ENCODE data around the gene ITPA. TPM values are rescaled to one million over a fixed set of nuclear protein-coding genes. Genes with fewer than 3 reads are reported as not detected.

The ITPA gene
- total RNA-seq = 81.3 and 85.6 TPM in 2 replicates

GRCh38 chr20:3209257-3209945 lies at the start of gene ITPA:
Gene ITPA (plus strand): TSS chr20:3209498. CDS start chr20:3209552, 54 bp downstream.

GRCh38 chr20:3172933-3173609 lies 36.2 kb upstream of the ITPA start, which contains the start of gene LZTS3:
Gene LZTS3 (minus strand): TSS chr20:3173549. CDS start chr20:3167163, 6,386 bp downstream.

GRCh38 chr20:3204124-3204794 lies 5.0 kb upstream of the ITPA start, which contains the start of gene DDRGK1:
Gene DDRGK1 (minus strand): TSS chr20:3204682. CDS start chr20:3204627, 55 bp downstream.

GRCh38 chr20:3239026-3239866 lies 29.9 kb downstream of the ITPA start, which contains the start of gene SLC4A11:
Gene SLC4A11 (minus strand): TSS chr20:3239190. CDS start chr20:3239137, 53 bp downstream.

Other genes starting within 250 kb of the ITPA start
- gene GNRH2, start 165.9 kb upstream of the ITPA start, total RNA-seq = 0.35 TPM in 1 of 2 replicates, not detected in the other
- 52.6 and 59.1 TPM in 2 replicates for gene MRPS26, start 163.4 kb upstream of the ITPA start, total RNA-seq
- not detected in 2 replicates for gene OXT, start 137.9 kb upstream of the ITPA start, total RNA-seq
- not detected in 2 replicates for gene AVP, start 124.8 kb upstream of the ITPA start, total RNA-seq
- 8.9 and 12.2 TPM in 2 replicates for gene FASTKD5, start 49.6 kb upstream of the ITPA start, total RNA-seq
- gene UBOX5, start 49.6 kb upstream of the ITPA start, total RNA-seq = 4.0 and 4.1 TPM in 2 replicates
- gene LZTS3, start 35.9 kb upstream of the ITPA start, total RNA-seq = 4.0 and 8.3 TPM in 2 replicates
- gene DDRGK1, start 4.8 kb upstream of the ITPA start, total RNA-seq = 58.3 and 64.3 TPM in 2 replicates
- gene SLC4A11, start 29.7 kb downstream of the ITPA start, total RNA-seq = 0.58 and 1.2 TPM in 2 replicates
- 9.8 and 12.2 TPM in 2 replicates for gene DNAAF9, start 198.2 kb downstream of the ITPA start, total RNA-seq